AG04450 (cell line): ENCODE data around the gene SLC10A3. TPM values are rescaled to one million over a fixed set of nuclear protein-coding genes. Genes with fewer than 3 reads are reported as not detected.

Experiments
- CTCF ChIA-PET: fragments of 300-600, 350-600 bp; formaldehyde crosslinking; extraction: SDS; loops from one replicate; lab custom pipeline; 2022; ENCODE audit warnings: antibody characterized with exemption, inconsistent platforms; lab: Charles Lee
- POLR2A ChIA-PET: fragments of 350-600 bp; formaldehyde crosslinking; extraction: SDS; loops from one replicate; lab custom pipeline; 2021; ENCODE audit warnings: antibody characterized with exemption, inconsistent platforms; lab: Yijun Ruan, JAX
- DNase-seq: peaks from one replicate; pipeline ENCODE4 v3.0.0-alpha.2; 2011; ENCODE audit warnings: low read depth, low spot score
- H3K27ac ChIP-seq: one replicate; pipeline ENCODE4 v1.5.1; 2012; ENCODE audit warnings: low read depth, low read length, control low read depth
- H3K27me3 ChIP-seq: one replicate; pipeline ENCODE4 v1.6.0; 2012; ENCODE audit warnings: low read length; ENCODE audit not compliant: control insufficient read depth, insufficient read depth
- H3K4me3 ChIP-seq: 2 replicates; pipeline ENCODE4 v1.5.1; 2011; ENCODE audit warnings: mild to moderate bottlenecking, low read depth, low read length, control low read depth
- H3K9me3 ChIP-seq: 2 replicates; pipeline ENCODE4 v1.5.1; 2012; ENCODE audit warnings: low read length; ENCODE audit not compliant: control insufficient read depth, insufficient read depth
- polyA plus RNA-seq: library from polyadenylated mRNA; depleted of rRNA; stranded (reverse); fragments of >200 nt; gene quantifications from 2 replicates; pipeline ENCODE4 v1.2.3, GENCODE V29; 2011
- TF ChIP-seq, protein P1 (sequence below): IDR thresholded peaks from 2 replicates; pipeline ENCODE4 v1.5.1; 2011; ENCODE audit warnings: low read depth, low read length, control low read depth, inconsistent platforms

Gene SLC10A3
- polyA plus RNA-seq, 1 experiment, result 10.1 TPM

DNA sequence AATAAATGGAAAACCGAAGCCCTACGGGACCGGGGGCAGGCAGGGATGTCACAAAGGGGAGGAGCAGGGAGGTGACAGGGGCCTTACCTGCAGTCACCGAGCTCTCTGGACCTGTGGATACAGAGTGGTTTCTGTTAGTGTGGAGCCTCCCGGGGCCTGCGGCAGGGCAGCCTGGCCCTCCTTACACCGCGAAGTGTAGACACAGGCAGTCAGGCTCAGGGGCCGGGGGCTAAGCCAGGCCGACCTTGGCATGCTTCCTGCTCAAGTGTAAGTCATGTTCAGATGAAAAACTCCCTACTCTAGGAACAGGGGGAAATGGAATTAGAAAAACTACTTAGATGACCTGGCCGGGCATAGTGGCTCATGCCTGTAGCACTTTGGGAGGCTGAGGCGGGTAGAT, 21.3 kb upstream of the SLC10A3 start:
- ChIA-PET CTCF (no interaction called here), POLR2A (no interaction called here)
- Histone ChIP-seq H3K9me3 (no peaks in the 10 kb centered on the region), H3K27ac (no peak overlapping the region), H3K4me3 (no peak overlapping the region), H3K27me3 (no peaks in the 10 kb centered on the region)
- DNase-seq, result no peak
- TF ChIP-seq, protein P1, sequence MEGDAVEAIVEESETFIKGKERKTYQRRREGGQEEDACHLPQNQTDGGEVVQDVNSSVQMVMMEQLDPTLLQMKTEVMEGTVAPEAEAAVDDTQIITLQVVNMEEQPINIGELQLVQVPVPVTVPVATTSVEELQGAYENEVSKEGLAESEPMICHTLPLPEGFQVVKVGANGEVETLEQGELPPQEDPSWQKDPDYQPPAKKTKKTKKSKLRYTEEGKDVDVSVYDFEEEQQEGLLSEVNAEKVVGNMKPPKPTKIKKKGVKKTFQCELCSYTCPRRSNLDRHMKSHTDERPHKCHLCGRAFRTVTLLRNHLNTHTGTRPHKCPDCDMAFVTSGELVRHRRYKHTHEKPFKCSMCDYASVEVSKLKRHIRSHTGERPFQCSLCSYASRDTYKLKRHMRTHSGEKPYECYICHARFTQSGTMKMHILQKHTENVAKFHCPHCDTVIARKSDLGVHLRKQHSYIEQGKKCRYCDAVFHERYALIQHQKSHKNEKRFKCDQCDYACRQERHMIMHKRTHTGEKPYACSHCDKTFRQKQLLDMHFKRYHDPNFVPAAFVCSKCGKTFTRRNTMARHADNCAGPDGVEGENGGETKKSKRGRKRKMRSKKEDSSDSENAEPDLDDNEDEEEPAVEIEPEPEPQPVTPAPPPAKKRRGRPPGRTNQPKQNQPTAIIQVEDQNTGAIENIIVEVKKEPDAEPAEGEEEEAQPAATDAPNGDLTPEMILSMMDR, result no peak

- POLR2A ChIA-PET, result no interaction called here
- H3K9me3 ChIP-seq, result no peaks in the 10 kb centered on the region
- no peak overlapping the region for H3K27ac ChIP-seq
- CTCF ChIA-PET, result no interaction called here
- H3K27me3 ChIP-seq, result no peaks in the 10 kb centered on the region
- TF ChIP-seq, protein P1, result no peak
- no peak for DNase-seq
- no peak overlapping the region for H3K4me3 ChIP-seq
Measured at GRCh38 chrX:154509455-154509854, 19.0 kb upstream of the SLC10A3 start.

DNA sequence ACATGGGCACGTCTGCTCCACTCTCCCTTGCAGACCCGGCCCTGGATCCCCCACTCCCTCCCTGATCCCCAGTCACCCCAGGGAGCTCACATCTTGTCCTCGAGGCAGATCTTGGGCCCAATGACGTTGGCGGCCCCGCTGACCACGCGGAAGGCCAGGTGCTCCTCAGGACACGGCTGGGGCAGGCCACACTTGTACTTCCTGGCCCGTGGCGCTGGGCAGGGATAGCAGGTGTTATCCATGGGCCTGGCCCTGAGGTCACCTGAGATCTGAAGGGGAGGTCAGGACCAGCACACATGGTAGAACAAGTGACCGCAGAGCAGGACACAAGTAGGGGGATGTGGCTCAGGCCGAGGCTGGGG, 17.9 kb upstream of the SLC10A3 start:
- no peak for DNase-seq
- CTCF ChIA-PET, result no interaction called here
- Histone ChIP-seq H3K9me3 (no peaks in the 10 kb centered on the region), H3K4me3 (no peak overlapping the region), H3K27me3 (no peaks in the 10 kb centered on the region), H3K27ac (no peak overlapping the region)
- TF ChIP-seq, protein P1, result no peak
- POLR2A ChIA-PET, result no interaction called here

DNA sequence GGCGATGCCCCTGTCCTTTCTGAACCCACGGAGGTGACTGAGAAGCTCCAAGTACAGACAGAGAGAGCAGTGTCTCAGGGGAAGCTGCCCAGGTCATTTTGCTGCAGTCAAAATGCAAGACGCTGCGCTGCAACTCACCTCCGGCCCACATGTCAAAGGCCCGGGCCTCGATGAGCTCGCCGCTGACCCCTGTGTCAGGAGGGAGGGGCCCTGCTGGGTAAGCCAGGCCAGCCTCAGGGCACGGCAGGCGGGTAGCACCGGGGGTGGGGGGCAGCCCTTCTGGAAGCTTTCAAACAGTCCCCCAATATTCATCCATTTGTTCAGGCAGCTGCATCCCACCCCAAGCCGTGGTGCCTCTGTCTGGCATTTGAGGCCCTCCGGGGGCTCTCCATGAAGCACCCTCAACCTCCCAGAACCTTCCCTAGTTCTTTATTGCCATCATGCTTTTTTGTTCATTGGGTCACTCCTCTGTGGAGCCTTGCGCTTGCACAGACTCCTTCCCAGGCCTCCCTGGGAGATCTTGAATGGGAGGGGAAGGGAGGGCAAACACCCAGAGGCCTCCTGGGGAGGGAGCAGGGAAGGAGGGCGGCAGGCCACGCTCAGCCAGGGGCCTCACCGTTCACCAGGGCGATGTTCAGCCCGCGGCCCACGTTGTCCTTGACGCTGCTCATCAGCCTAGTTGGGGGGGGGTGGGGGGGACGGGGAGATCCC, 17.4 kb upstream of the SLC10A3 start:
- no peak for DNase-seq
- no peaks in the 10 kb centered on the region for H3K9me3 ChIP-seq
- TF ChIP-seq, protein P1, result no peak
- ChIA-PET CTCF (no interaction called here), POLR2A (no interaction called here)
- no peaks in the 10 kb centered on the region for H3K27me3 ChIP-seq
- H3K4me3 ChIP-seq, result no peak overlapping the region
- no peak overlapping the region for H3K27ac ChIP-seq

- H3K27ac ChIP-seq, result no peak overlapping the region
- CTCF ChIA-PET, result no interaction called here
- no peak for DNase-seq
- POLR2A ChIA-PET, result no interaction called here
- no peaks in the 10 kb centered on the region for H3K9me3 ChIP-seq
- H3K27me3 ChIP-seq, result no peaks in the 10 kb centered on the region
- TF ChIP-seq, protein P1, result no peak
- H3K4me3 ChIP-seq, result no peak overlapping the region
Measured at GRCh38 chrX:154506483-154507332, 16.3 kb upstream of the SLC10A3 start.
